Muscle of back (tissue), 11 donors: Measurements from ENCODE around the gene ATP5PO. TPM values are rescaled to one million over a fixed set of nuclear protein-coding genes. Genes with fewer than 3 reads are reported as not detected.
"Not testable (repeated sequence)": the region's sequence is repeated elsewhere in the genome, so short reads cannot be mapped to it uniquely, and the experiment has no call there.

ENCODE experiments used
- DNase-seq, 3 donors: peaks; one replicate each; pipeline versions ENCODE4 v3.0.0 to v3.0.0-alpha.2; 2013
- polyA plus RNA-seq, 10 donors: library from polyadenylated mRNA; unstranded; fragments of 120-200 nt; gene quantifications; one replicate each; pipeline ENCODE4 v1.2.1, GENCODE V29; 2013; ENCODE audit not compliant: insufficient read length in 10 of 10

ATP5PO gene
- polyA plus RNA-seq, 10 donors, result 270 to 337 (median 299) TPM

DNA sequence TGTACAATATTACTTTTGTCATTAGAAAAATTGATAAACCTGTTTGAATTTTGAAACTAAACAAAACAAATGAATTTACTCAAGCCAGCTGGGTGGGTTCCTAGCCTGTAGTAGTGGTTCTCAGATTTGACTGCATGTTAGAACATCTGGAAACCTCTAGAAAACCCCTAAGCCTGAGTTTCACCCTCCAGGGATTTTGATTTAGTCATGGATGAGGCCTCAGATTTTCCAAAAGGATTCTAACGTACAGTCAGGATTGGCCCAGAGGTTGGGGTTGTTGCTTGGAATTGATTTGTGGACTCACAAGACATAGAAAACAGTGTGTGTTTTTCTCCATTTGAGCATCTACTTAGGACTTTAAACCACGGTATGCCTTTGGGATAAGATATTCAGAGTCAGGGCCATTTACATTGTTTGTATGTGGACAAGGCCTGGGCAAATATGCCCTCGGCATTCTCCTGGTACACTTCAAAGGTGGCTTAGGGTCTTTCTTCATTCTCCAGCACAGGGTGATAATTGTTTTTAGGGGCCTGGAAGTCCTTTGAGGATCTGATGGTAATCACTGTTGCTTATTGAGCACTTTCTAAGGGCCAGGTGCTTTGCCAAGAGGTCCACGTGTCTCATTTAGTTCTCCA, 42.6 kb downstream of the ATP5PO start:
- DNase-seq, result peak in 2 of 3 donors; percentile 39 to 52

DNA sequence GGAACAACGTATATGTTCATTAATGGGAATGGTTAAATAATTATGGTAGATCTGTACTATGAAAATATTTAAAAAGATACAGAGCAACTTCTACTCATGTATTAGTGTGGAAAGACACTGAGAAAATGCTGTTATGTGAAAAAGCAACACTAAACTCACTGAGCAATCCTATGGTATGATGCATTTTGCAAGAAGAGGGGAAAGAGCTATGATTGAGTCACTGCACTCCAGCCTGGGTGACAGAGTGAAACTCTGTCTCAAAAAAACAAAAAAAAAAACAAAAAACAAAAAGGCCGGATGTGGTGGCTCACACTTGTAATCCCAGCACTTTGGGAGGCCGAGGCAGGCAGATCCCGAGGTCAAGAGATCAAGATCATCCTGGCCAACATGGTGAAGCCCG, 44.4 kb downstream of the ATP5PO start:
- DNase-seq, result no peak

DNA sequence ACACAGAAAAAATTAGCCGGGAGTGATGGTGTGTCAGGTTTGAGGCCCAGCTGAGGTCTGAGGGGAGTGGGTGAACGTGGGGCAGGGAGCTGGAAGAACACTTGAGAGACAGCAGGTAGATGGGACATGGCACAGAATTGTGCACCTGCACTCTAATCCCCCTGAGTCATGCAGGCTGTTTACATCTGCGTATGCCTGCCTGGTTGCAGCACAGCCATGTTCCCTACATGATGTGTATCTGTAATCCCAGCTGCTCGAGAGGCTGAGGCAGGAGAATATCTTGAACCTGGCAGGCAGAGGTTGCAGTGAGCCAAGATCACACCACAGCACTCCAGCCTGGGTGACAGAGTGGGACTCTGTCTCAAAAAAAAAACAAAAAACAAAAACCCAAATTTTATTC, 44.8 kb downstream of the ATP5PO start:
- DNase-seq, result no peak

DNA sequence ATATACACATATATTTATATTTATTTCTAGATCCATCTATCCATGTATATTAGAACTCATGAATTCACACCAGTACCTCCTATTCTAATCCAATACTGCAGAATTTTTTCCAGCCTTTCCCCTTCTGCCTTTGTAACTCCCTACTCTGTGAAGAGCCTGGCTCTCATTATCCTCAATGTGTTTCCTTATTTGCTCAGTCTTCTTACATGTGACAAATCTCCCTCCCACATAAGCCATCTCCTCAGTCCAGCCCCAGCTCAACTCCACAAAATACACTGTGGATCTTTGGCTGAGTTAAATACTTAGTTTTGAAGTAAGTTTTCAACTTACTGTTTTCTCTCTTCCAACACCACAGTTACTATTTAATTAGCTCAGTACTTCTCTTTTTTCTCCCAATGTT, 45.7 kb downstream of the ATP5PO start:
- no peak for DNase-seq

DNA sequence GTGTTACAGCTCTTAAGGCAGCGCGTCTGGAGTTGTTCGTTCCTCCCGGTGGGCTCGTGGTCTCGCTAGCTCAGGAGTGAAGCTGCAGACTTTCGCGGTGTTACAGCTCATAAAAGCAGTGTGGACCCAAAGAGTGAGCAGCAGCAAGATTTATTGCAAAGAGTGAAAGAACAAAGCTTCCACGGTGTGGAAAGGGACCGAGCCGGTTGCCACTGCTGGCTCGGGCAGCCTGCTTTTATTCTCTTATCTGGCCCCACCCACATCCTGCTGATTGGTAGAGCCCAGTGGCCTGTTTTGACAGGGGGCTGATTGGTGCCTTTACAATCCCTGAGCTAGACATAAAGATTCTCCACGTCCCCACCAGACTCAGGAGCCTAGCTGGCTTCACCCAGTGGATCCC, 47.7 kb downstream of the ATP5PO start:
- DNase-seq, result not testable (repeated sequence)

DNA sequence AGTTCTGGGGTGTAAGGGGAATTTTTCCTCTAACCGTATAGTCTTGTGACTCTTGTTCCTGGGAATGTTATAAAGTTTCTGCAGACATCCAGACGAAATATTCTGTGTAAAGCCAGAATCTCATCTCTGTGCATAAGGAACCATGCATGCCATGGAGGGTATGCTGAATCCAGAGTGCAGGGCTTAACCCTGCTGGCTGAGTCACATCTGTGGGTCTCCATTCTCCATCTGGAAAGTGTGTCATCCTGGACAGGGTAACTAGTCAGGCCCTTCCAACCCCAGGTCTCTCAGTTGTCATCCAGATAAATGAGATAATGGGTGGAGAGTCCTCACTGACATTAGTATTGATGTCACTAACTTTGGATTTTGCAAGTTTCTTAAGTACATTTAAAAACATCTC, 48.8 kb downstream of the ATP5PO start:
- DNase-seq, result no peak

DNA sequence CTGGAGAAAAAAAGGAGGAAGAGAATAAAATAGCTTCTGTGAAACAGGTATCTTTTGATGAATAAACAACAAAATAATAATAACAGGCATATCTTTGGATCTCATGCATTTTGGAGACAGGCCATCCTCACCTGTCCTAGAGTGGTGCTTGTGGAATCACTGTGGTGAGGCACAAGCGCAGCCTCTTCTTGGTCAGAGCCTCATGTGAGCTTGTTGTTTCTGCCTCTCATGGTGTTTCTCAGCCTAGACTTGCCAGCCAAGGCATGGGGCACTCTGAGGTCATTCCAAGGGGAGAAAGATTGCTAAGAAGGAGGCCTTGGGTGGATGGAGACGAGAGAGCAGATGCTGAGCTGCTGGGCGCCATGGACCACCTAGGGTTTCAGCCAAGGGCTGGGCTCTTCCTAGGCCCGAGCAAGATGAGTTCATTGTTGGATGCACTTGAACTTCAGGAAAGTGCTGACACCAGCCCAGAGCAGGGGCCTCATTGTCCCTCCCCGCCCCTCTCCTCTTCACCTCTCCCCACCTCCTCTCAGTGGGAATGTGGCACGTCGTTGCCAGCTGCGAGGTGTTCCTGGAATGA, 49.5 kb downstream of the ATP5PO start:
- no peak for DNase-seq

DNA sequence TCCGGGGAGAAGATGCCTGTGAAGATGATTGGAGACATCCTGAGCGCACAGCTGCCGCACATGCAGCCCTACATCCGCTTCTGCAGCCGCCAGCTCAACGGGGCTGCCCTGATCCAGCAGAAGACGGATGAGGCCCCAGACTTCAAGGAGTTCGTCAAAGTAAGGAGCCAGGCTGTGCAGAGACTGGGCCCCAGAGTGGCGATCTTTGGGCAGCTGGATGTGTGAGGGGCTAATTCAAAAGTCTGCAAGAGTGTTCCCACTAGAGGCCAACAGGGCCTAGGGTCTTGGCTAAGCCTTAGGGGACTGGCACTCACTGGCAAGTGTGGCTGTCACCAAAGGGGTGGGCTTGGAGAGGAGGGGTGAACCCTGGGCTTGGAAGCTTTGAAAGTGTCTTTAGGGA, 50.4 kb downstream of the ATP5PO start:
- DNase-seq, result no peak

DNA sequence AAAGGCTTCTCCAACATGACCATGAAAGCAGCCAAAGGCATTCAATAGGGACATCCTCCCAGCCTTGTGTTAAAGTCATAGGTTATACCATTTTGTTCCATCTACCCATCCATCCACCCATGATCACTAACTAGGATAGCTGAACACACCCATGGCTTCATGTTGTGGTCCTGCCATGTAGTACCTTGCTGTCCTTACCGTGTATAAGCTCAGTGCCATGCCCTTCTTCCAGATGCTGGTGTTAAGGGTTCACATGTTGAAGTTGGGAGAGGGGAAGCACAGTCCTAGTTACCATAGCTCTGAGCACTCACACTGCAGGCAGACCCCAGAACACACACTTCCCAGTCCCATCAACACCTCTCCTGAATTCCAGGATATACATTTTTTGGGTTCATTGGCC, 51.5 kb downstream of the ATP5PO start:
- no peak for DNase-seq

DNA sequence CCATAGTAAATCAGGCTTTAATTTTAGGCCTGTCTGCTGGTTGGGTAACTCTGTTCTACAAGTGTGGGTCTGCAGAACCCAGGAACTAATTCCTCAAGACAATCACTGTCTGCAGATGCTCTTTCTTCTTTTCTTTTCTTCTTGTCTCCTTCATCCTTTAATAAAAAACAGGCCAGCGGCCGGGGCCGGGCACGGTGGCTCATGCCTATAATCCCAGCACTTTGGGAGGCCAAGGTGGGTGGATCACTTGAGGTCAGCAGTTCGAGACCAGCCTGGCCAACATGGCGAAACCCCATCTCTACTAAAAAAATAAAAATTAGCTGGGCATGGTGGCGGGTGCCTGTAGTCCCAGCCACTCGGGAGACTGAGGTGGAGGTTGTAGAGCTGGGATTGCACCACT, 52.4 kb downstream of the ATP5PO start:
- DNase-seq, result not testable (repeated sequence)

DNA sequence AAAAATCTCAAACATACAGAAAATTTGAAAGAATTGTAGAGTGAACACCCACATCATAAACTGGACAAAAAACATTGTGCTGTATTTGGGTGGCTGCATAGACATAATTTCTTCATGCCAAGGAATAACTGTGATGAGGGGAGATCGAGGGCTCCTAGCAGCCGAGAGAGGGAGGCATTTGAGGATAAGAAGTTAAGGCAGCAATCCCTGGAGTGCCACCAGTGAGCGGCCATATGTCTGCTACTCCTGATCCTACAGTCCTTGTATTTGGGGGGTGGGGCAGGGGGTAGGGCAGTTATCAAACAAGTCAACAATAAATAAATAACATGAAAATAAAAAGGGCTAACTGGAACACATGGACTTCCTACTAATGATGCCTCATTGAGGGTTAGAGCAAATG, 54.5 kb downstream of the ATP5PO start:
- DNase-seq, result no peak

DNA sequence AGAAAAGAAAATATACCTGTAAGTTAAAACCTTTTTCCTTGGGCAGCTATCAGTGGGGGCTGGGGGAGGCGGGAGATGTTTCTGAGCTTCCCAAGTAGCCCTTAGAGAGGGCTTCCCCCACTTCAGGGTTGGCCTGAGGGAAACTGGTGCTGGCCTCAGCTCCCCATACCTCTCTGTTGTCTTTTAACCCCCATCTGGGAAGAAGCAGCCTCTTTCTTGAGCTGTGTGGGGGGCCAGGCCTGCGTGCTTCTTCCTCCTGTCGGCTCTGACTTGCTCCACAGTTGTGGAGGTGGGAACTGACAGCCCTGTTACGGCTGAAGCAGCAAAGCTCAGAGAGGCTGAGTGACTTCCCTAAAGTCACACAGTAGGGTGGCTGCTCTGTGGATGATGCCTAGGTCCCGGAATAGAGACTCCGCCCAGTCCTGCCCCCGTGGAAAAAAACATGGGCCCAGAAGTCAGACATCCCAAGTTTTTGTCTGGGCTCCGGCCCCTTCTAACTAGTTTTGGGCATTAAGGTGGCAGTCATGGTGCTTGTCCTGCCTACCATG, 55.2 kb downstream of the ATP5PO start:
- no peak for DNase-seq

DNA sequence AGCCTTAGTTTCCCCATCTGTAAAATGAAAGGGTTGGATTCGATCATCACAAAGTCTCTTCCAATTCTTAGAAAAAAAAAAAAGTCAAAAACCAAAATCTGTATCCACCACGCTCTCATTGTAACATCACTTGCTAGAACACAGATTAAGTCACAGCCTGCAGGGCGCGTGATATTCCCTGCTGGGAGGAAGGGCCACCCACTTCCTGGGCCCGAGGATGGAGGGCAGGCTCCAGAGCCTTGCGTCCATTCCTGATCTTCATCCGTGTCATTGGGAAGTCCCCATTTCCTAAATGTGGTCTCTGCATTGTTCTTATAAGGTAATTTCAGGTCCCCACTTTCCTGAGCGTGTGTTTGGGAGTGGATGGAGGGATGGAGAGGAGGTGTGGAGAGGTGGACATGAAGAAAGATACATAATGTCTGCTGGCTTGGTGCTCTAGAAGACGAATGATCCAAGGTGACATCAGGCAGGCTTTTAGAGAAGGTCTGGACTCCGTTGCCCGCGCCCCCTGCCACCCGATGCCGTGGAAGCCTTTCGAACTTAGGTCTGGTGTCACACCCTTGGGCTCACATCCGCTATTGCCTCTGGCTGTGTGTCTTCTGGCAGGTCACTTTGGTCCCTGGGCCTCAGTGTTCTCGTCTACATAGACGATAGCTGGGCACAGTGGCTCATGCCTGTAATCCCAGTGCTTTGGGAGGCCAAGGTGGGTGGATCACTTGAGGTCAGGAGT, 56.1 kb downstream of the ATP5PO start:
- no peak for DNase-seq

DNA sequence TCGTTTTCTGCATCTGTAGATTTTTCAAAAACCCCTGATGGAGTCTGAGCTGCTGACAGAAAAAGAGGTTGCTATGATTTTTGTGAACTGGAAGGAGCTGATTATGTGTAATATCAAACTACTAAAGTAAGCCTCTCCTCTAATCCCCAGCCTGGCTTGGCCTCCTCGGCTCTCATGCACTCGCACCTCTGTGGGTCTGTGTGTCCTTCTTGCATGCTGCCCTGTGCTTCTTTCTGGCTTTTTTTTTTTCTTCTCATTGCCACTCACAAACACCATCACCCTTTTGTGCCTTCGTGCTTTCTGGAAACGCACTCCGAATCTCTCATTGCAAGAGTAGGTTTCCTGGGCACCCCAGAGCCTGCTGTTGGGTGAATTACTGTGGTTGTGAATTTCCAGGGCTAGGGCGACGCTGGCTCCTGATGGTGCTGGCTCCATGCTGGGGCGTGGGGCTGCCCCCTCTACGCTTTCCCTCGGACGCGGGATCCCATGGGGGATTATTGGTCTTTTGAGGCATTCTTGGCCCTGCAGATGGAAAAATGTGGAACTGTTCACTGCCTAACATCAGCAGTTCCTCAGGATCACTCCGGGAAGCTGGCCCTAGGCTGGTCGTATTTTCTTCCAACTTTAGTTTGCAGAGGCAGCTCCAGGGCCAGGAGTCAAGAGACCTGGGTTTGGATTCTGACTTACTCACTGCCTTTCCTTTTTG, 56.8 kb downstream of the ATP5PO start:
- DNase-seq, result peak in 1 of 3 donors; percentile 65

DNA sequence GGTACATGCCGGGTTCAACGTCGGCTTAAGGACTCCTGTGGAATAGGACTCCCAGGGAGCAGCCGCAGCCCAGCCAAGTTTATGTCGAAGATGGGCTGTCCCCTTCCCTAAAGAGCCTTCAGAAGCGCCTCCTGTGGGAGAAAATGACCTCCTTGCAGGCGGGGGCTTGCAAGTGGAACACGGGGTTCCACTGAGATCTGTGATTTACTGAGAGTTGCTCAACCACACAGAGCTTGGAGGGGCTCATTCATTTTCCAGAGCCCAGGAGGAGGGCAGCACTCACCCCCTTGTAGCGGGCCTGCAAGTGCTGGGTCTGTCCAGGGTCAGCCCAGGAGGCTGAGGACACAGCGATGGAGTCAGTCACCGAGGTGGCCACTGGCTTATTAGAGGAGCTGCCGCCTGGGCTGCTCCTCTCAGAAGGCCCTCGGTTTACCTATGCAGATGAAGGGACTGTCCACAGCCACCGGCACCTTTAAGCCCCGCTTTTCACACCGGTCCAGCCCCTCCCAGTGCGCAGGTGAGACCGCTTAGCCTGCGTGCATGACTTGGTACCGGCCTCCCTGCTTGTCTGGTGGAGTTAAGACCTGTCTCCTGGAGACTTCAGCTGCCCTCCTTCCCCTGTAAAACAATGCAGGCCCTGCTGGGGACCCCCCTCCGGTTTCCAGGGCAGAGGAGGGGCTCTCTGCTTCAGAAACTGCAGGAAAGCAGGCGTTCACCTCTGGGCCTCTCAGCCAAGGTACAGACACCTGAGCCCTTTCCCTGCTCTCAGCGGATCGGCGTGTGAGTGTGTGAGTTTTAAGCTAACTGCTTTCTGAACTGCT, 57.5 kb downstream of the ATP5PO start:
- no peak for DNase-seq

DNA sequence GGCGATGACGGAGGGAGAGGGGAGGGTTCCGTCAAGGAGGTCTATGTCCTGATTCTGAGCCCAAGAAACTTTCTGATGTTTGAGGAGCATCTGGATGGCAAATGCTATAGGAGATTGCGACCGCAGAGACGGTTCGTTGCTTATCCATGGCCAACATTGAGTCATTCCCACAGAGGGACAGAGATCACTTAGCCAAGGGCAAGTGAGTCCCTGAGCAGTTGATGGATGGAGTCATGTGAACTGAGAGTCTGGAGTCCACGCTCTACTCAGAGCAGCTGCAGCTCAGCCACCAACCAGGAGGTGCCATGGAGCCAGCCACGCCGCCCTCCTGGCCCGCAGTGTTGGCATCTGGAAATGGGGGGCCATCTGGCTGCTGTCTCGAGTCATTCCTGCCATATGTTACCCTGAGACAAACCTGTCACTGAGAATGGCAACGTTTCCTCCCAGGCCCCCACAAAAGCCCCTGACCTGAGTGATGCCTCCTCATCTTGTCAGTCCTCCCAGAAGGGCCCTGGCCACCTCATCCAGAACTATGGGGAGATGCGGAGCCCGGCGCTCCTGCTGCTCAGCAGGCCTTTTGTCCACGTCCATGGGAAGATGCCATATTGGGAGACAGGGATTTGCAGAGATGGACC, 58.6 kb downstream of the ATP5PO start:
- DNase-seq, result no peak

DNA sequence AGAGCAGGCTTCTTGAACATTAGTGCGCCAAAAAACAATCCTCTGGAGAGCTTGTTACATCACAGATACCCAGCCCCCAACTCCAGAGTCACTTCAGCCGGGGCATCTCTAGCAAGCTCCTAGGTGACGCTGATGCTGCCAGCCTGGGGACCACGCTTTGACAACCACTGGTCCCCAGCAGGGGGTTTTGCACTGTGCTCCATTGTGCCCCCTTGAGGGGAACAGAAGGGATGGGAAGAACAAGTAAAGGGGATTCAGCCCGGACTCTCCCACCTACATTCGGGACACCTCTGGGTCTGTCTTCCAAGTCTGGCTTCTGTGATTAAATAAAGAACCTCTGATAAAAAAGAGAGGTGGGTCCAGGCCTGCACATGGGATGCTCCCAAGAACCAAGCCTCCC, 60.4 kb downstream of the ATP5PO start:
- DNase-seq, result no peak

DNA sequence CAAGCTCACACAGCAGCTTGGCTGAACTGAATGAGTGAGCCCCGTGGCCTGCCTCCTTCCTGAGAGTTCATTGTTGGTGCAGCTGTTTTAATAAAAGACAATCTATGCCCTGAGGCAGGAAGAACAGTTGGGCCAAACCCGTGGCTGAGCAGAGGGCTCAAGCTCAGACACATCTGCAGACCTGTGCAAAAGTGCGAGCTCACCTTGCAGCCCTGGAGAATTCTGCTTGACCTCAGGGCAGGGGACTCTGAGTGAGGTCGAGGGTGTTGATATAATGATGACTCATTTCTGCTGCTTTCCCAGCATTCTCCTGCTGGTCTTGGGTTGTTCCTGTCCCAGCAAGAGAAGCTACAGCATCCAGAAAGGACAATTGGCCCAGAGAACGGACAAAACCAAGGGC, 61.0 kb downstream of the ATP5PO start:
- DNase-seq, result no peak
